Measurements from ENCODE around the gene RAPSN.
A peak's percentile ranks its signal among the peaks of the same experiment; 100 is the strongest.

Gene RAPSN

DNA sequence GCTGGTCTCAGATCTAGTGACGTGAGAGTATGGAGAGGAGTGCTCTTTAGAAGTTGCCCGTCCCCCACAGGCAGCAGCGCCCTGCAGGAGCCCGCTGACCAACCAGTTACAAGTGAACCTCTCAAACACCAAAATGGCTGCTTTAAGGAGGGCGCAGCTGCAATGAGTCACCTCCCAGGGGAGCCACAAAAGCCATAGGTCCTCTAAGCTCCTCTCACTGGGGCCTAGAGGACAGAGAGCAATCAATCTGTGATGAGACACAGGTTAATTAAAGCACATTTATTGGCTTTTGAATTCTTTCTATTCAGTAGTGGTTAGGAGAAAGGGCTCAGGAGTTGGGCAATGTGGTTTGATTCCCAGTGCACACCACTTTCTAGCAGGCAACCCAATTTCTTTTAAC, 15.5 kb upstream of the RAPSN start:
- DNase-seq (ENCODE audit: low read depth), result peak; percentile 18

DNA sequence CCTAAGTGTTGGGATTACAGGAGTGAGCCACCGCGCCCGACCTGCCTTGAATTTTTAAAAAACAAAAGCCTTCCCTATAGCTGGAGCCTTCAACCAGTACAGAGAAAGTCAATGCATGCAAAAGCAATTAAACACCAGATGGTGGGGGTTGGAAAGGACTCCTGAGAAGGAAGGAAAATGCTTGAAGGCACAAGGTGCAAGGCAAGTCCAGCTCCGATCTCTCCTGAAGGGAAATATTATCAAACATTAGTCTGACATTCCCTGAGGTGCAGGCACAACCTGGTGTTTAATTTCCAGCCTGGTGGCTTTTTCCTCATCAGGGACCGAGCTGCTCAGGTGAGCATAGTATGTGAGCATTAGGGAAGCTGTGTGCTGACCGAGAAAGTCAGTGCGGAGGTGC, 12.9 kb upstream of the RAPSN start:
- no peak for DNase-seq (ENCODE audit: low read depth)

DNA sequence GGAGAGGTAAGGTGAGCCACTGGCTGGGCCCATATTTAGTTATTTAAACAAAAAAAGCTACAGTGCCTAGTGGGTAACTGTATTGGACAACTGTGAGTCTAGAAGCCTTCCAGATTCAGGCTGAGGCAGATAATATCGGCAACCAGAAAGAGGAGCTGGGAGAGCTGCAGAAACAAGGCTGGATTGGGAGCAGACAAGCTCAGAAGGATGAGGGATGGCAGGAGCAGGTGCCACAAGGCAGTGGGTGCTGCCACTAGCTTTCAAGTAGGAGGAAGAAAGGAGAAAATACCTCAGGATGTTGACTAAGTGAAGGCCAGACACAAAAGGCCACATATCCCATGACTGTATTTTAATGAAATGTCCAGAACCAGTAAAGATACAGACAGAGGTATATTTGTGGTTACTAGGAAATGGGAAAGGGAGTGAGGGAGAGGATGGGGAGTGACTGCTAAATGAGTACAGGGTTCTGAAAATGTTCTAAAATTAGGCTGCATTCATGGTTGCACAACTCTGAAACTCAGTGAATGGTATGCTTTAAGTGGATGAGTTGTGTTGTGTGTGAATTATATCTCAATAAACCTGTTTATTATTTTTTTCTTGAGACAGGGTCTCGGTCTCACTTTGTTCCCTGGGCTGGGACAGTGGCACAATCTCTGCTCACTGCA, 11.8 kb upstream of the RAPSN start:
- peak; percentile 30 for DNase-seq (ENCODE audit: low read depth)

DNA sequence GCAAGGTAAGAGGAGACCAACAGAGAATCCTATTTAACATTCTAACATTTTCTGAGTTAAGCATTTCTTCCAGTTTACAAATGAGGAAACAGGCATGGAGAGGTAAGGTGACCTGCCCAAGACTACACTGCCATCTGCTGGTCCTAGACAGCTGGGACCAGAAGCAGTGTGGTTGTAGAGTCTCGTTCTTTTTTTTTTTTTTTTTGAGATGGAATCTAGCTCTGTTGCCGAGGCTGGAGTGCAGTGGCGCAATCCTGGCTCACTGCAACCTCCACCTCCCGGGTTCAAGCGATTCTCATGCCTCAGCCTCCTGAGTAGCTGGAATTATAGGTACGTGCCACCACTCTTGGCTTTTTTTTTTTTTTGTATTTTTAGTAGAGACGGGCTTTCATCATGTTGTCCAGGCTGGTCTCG, 5.3 kb upstream of the RAPSN start:
- peak; percentile 80 for DNase-seq (ENCODE audit: low read depth)

DNA sequence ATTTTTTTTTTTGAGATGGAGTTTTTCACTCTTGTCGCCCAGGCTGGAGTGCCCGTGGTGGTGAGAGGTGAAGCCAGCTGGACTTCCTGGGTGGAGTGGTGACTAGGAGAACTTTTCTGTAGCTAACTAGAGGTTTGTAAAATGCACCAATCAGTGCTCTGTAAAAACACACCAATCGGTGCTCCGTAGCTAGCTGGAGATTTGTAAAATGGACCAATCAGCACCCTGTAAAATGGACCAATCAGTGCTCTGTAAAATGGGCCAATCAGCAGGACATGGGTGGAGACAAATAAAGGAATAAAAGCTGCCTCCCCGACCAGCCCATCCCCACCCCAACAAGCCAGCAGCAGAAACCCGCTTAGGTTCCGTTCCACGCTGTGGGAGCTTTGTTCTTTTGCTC, 4.4 kb upstream of the RAPSN start:
- DNase-seq (ENCODE audit: low read depth), result peak; percentile 28

DNA sequence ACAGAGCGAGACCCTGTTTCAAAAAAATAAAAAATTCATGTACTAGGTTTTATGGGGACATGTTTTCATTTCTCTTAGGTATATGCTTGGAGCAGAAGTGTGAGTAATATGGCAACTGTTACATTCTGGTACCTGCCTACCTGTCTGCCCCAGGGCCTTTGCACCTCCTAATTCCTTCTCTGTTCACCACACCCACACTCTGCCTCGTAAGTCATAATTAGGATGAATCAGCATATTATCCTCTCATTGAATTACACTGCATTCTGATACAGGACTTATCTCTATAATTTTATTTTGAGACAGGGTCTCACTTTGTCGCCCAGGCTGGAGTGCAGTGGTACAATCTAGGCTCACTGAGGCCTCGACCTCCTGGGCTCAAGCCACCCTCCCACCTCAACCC, 3.1 kb upstream of the RAPSN start:
- no peak for DNase-seq (ENCODE audit: low read depth)

DNA sequence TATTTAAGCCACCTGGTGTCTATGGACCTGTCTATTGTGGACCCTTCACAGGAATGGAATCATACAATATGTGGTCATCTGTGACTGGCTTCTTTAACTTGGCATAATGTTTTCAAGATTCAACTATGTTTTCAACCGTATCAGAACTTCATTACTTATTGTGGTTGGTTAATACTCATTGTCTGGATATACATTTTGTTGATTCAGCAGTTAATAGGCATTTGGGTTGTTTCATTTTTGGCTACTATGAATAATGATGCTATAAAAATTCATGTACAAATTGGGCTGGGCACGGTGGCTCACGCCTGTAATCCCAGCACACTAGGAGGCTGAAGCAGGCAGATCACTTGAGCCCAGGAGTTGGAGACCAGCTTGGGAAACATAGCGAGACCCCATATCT, 2.5 kb upstream of the RAPSN start:
- DNase-seq (ENCODE audit: low read depth), result no peak

DNA sequence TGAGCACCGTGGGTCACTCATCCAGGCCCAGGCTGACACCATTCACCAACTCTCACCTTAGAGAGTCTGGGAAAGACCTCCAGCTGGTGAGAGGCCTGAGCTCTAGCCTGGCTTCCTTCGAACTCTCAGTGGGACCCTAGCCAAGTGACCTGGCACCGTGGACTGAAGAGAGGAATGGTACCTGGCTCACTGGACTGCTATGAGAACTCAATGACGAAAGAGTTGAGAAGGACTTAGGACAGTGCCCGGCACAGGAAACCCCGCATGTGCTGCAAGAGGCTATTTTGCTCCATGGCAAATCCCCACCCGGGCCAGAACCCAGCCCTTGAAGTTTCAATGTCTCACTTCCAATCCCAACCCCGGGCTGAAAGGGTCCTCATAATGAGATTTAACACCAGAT, 605 bp upstream of the RAPSN start:
- DNase-seq (ENCODE audit: low read depth), result no peak

DNA sequence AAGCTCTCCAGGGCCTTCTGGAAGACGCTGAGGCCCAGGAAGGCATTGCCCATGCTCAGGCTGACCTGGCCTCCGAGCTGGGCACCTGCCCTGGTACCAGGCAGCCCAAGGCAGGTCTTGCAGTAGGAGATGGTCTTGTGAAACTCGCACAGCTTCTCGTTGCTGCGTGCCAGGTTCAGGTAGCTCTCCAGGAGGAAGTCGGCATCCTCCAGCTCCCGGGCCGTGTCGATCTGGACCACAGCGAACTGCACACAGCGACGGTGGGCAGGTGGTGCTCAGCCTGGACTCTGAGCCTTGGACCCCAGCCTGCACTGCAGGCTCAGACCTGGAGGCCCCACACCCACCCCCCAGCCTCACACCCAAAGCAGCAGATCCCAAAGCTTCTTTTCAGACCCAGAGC, 1.0 kb downstream of the RAPSN start:
- no peak for DNase-seq (ENCODE audit: low read depth)

DNA sequence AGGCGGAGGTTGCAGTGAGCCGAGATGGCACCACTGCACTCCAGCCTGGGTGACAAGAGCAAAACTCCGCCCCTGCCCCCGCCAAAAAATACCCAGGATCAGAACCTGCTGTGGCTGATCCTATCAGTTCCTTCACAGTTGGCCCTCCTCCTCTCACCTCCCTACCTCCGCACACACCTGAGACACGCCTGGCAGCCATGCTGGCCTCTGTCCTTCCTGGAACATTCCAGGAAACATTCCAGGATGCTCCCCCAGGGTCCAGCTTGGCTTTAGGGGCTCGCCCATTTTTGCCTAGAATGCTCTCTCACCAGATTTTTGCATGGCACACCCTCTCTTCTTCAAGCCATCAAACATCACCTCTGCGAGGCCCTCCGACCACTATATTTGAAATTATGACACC, 2.1 kb downstream of the RAPSN start:
- DNase-seq (ENCODE audit: low read depth), result no peak

DNA sequence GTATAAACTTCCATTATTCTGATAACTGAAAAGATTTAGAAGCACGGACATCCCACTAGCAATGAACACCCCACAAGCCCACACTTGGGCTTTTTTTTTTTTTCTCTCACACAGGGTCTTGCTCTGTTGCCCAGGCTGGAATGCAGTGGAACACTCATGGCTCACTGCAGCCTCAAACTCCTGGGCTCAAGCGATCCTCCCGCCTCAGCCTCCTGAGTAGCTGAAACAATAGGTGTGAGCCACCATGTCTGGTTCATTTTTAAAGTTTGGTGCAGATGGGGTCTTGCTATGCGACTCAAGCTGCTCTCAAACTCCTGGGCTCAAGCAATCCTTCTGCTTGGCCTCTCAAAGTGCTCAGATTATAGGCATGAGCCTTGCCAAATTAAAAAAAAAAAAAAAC, 3.1 kb downstream of the RAPSN start:
- DNase-seq (ENCODE audit: low read depth), result no peak

DNA sequence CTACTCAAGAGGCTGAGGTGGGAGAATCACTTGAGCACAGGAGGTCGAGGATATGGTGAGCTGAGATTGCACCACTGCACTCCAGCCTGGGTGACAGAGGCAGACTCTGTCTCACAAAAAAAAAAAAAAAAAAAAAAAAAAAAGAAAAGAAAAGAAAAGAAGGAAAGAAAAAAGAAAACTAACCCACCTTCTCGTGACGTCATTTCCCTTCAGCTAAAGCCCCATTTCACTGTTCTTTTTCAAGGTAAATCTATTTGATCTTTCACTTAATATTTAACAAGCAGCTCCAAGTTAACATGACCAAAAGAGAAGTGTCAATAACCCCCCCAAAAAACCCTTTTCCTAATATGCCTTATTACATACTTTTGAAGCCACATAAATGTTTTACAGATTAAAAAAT, 5.1 kb downstream of the RAPSN start:
- no peak for DNase-seq (ENCODE audit: low read depth)

DNA sequence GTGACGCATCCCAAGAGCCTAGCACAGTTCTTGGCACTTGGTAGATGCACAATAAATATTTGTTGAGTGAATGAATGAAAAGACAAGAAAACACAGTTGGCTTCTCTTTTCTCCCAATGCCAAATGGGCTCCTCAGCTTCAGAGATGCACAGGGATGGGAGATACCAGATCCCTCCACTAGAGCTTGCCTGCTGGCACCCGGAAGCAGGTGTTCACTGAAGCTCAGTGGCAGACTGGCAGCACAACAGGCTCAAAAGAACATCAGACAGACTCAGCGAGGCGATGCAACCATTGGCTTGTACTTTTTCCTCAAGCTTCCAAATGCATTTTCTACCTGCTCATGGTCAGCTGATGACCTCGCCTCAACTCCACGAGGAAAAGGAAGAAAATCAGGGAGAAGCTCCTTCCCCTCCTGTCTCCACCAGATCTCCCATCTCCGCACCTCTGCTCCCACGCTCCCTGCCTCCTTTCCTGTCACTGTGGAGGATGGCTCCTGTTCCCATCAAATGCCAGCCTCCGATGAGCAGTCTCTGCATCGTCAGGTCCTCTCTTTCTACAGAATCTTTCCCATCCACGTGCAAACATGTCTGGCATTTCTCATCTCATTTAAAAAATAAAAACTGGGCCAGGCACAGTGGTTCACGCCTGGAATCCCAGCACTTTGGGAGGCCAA, 5.8 kb downstream of the RAPSN start:
- no peak for DNase-seq (ENCODE audit: low read depth)

DNA sequence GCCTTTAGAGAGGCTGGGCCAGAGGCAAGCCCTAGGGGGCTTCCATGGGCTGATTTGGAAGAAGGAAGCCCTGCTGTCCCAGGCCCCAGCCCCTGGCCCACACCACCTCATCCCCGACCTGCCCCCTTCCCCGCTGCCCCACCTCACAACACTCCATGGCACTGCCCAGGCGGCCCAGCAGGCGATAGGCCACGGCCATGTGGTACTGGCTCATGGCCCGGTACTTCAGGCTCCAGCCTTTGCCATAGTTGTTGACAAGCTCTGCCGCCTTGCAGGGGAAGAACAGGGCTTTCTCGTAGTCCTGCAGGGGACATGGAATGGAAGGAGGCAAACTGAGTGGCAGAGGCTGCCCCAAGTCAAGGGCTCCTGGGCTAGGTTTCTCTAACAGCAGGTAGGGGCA, 6.4 kb downstream of the RAPSN start:
- DNase-seq (ENCODE audit: low read depth), result no peak

DNA sequence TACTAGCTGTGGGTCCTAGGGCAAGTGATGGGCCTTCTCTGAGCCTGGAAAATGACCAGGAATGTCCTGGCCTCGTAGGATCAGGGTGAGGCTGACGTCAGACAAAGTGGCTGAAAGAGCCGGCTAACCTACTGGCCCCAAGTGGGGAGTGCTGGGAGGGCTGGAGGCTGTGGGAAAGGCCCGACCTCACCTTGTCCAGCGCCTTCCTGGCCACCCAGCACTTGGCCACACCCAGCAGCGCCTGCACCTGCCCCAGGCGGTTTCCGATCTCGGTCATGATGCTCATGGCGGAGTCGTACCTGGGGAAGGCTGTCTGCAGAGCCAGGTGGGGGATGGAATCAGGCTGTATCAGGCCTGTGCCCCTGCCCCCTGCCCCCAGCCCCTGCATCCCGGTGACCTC, 7.5 kb downstream of the RAPSN start:
- DNase-seq (ENCODE audit: low read depth), result no peak

DNA sequence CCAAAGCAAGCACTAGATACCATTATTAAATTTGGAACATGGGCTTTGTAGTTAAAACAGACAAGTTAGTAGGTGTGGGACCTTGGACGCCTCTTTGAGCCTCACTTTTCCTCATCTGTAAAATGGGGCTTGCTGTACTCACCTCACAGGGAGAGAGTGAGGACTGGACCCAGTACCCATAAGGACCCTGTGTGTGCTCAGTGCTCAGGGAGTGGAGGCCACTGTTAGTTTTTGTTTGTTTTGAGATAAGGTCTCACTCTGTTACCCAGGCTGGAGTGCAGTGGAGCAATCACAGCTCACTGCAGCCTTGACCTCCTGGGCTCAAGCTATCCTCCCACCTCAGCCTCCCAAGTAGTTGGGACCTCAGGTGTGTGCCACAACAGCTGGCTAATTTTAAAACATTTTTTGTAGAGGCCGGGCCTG, 8.9 kb downstream of the RAPSN start:
- DNase-seq (ENCODE audit: low read depth), result no peak

DNA sequence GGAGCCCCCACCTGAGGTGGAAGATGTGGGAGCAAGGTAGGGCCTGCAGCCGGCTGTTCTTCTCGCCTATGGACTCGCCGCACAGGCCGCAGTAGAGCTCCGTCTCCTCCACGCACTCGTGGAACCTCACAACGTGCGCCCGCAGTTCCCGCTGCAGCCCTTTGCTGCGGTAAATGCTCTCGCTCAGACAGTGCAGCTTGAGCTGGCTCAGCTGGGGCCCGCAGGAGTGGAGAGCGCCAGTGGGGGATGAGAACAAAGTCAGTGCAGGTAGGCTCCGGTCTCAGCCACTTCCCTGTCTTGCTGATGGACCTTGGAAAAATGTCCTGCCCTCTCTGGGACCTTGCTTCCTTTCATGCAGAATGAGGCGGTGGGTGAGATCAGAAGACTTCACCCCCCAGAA, 10.2 kb downstream of the RAPSN start:
- DNase-seq (ENCODE audit: low read depth), result no peak

DNA sequence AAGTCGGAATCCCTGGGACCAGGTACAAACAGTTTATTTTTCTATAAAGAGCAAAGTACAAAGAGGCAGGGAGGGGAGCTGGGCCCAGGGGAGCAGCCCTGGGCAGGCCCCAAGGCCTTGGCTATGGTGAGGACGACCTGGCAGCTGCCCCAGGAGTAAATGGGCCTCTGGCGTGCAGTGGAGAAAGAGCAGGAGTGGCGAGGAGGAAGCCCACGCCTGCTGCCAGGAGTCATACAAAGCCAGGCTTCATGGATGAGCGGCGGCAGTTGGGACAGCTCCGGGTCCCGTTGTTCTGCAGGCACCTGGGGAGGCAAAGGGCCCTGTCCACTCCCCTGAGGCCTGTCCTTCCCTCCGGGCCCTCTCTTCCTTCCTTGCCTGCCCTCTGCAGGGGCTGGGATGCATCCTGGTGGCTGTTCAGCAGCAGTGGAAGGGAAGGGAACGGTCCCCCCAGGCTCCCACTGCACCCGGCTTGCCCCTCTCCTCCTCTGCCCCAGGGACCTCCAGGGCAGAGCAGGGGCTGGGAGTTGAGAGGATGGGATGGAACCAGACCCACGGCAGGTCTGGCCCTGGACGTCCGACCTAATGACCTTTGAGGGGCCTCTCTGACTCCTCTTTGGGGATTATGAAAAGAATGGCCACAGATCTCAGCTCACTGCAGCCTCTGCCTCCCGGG, 11.1 kb downstream of the RAPSN start:
- DNase-seq (ENCODE audit: low read depth), result no peak

DNA sequence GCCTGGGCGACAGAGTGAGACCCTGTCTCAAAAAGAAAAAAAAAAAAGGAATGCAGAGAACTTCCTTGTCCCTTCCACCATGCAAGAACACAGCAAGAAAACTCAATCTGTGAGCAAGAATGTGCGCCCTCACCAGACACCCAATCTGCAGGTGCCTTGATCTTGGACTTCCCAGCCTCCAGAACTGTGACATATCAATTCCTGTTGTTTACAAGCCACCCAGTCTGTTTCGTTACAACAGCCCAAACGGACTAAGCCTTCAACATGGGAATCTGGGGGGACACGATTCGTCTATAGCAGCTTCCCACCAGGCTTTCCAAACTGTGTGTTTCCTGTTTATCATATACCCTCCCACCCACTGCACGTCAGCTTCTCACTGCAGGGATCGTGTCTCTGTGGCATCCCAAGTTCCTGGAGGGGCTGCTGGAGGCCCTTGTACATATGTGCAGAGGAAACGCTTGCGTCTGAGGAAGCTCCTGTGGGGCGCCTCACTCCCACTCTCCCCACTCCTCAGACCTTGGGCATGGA, 11.7 kb downstream of the RAPSN start:
- no peak for DNase-seq (ENCODE audit: low read depth)

DNA sequence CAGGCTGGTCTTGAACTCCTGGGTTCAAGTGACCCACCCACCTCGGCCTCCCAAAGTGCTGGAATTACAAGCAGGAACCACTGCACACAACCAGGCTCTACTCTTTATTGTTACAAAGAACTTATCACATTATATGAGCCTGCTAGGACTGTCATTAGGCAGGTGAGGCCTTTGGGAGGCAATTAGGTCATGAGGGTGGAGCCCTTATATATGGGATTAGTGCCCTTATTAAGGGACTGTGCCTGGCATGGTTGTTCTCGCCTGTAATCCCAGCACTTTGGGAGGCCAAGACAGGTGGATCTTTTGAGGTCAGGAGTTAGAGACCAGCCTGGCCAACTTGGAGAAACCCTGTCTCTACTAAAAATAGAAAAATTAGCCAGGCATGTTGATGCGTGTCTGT, 12.2 kb downstream of the RAPSN start:
- no peak for DNase-seq (ENCODE audit: low read depth)

DNA sequence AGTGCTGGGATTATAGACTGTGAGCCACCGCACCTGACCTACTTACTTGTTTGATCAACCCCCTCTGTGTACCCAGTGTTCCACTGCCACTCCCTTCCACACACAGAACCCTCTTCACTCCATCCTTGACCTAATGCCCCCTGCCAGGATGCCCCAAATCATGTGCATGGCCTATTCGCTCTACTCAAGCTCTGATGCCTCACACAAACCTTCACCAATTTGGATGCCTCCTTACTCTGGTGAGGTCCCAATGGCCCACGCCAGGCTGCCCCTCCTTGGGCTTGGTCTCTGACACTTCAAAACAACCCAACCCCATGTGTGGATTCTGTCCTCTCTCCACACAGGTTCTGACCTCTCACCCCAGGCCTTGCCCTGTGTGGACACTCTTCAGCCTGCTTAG, 13.2 kb downstream of the RAPSN start:
- no peak for DNase-seq (ENCODE audit: low read depth)

DNA sequence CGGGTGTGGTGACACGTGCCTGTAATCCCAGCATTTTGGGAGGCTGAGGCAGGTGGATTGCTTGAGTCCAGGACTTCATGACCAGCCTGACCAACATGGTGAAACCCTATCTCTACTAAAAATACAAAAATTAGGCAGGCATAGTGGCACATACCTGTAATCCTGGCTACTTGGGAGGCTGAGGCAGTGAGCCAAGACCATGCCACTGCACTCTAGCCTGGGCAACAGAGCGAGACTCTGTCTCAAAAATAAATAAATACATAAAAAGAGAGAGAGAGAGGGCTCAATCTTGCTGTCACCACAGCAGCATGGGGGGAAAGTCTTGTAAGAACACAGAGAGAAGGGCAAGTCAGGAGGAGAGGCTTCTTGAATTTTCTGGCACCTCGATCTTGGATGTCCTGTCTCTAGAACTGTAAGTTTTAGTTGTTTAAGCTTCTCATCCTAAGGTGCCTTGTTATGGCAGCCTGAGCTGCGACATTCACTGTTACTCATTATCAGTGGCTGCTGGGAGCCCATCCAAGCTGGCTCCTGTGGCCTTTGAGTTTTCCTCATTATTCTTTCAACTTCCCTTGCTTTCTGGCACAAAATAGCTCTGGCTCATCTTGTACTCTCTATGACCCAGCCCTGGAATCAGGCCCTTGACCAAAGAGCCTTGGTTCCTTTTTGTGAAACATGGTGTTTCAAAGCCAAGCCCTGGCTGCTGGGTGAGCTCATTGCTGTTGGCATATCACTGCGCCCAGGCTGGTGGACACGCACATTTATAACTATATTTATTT, 14.7 kb downstream of the RAPSN start:
- no peak for DNase-seq (ENCODE audit: low read depth)

DNA sequence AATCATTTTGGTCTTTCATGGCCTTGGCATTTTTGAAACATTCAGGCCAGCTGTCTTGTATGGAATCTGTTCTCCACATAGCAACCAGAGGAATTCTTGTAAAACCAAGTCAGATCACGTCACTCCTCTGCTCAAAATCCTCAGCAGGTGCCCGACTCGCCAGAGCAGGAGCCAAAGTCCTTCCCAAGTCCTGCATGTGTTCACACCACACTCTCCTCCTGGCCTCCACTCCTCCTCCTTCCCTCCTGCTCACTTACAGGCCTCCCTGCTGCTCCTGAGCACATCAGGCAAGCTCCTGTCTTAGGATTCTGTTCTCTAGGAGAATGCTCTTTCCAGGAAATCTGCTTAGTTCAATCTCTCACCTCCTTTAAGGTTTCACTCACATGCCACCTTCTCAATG, 15.8 kb downstream of the RAPSN start:
- no peak for DNase-seq (ENCODE audit: low read depth)

Data from ELR (cell line).